HCT116 (cell line): ENCODE data around the gene SH3YL1. TPM values are rescaled to one million over a fixed set of nuclear protein-coding genes. Genes with fewer than 3 reads are reported as not detected.
"Not testable (repeated sequence)": the region's sequence is repeated elsewhere in the genome, so short reads cannot be mapped to it uniquely, and the experiment has no call there.

Source experiments
- ATAC-seq: fragments of 200-7000 bp; cut with Tn5 transposase; 2 replicates; pipeline ENCODE4 v1.9.1; 2020; ENCODE audit warnings: mild to moderate bottlenecking, moderate library complexity
- BruUV-seq: library from RNA; stranded (reverse); fragments of 400-500 nt; replicated peaks from 2 replicates; lab custom pipeline; 2021; lab: Mats Ljungman, UMichigan
- CTCF ChIA-PET: fragments of 300-600 bp; sonication (Branson Sonifier 250); formaldehyde crosslinking; loops from one replicate; lab custom pipeline; 2021; ENCODE audit warnings: antibody characterized with exemption; lab: Charles Lee
- POLR2A ChIA-PET: fragments of 300-600, 350-600 bp; sonication (Branson Sonifier 250); formaldehyde crosslinking; loops from one replicate; lab custom pipeline; 2021; ENCODE audit warnings: antibody characterized with exemption; lab: Charles Lee
- RAD21 ChIA-PET, 2 experiments: fragments of 300-600 bp; sonication (Branson Sonifier 250); formaldehyde crosslinking; loops; one replicate each; lab custom pipeline; 2023; ENCODE audit warnings: low total read pairs in 2 of 2; ENCODE audit not compliant: uncharacterized antibody in 2 of 2, unreplicated experiment in 2 of 2, low non-redundant PET in 1 of 2; lab: Charles Lee
- DNase-seq: peaks from one replicate; pipeline ENCODE4 v3.0.0-alpha.2; 2010; ENCODE audit warnings: low read depth, low spot score
- H2AFZ ChIP-seq: fragments of 200-600 bp; shearing (Covaris generic), sonication (generic); 2 replicates; pipeline ENCODE4 v1.6.1; 2017; ENCODE audit warnings: low read depth, mixed run types, mixed read lengths, antibody characterized with exemption, low read length; ENCODE audit not compliant: poor library complexity, severe bottlenecking
- H3K27ac ChIP-seq: 2 replicates; pipeline ENCODE4 v1.5.1; 2012; ENCODE audit warnings: low read depth, low read length
- H3K27me3 ChIP-seq: fragments of 200-600 bp; sonication (generic); 2 replicates; pipeline ENCODE4 v1.6.1; 2016; ENCODE audit warnings: mixed run types, low read length, mixed read lengths; ENCODE audit not compliant: insufficient read depth
- H3K36me3 ChIP-seq, 2 experiments: fragments of 200-500 bp in 1 of 2; fragments of 200-600 bp in 1 of 2; sonication (Bioruptor generic) in 1 of 2; sonication (generic) in 1 of 2; 2 replicates each; pipeline versions ENCODE4 v1.5.1 to v1.6.1; 2014 to 2016; ENCODE audit warnings: low read length in 2 of 2, inconsistent platforms in 1 of 2, mixed read lengths in 1 of 2, mixed run types in 1 of 2; ENCODE audit not compliant: insufficient read depth in 2 of 2, control insufficient read depth in 1 of 2
- H3K4me1 ChIP-seq, 2 experiments: fragments of 200-600 bp in 1 of 2; sonication (generic) in 1 of 2; 2 replicates each; pipeline versions ENCODE4 v1.5.1 to v1.6.1; 2012 to 2017; ENCODE audit warnings: low read length in 2 of 2, inconsistent platforms in 1 of 2, mild to moderate bottlenecking in 1 of 2, mixed read lengths in 1 of 2, mixed run types in 1 of 2, moderate library complexity in 1 of 2; ENCODE audit not compliant: insufficient read depth in 2 of 2, control insufficient read depth in 1 of 2
- H3K4me2 ChIP-seq: fragments of 200-600 bp; sonication (generic); 2 replicates; pipeline ENCODE4 v1.6.1; 2017; ENCODE audit warnings: mixed run types, low read length, mixed read lengths
- H3K4me3 ChIP-seq, 2 experiments: fragments of 200-600 bp in 1 of 2; sonication (generic) in 1 of 2; replicated peaks in 1 of 2; 2 replicates each; pipeline ENCODE4 v1.5.1; 2011 to 2016; ENCODE audit warnings: low read length in 2 of 2, control low read depth in 1 of 2, low read depth in 1 of 2, mild to moderate bottlenecking in 1 of 2, mixed read lengths in 1 of 2, mixed run types in 1 of 2
- H3K79me2 ChIP-seq: fragments of 200-600 bp; sonication (generic); 2 replicates; pipeline ENCODE4 v1.6.1; 2017; ENCODE audit warnings: mild to moderate bottlenecking, mixed run types, low read length, moderate library complexity, mixed read lengths; ENCODE audit not compliant: insufficient read depth
- H3K9ac ChIP-seq: fragments of 200-600 bp; sonication (generic); 2 replicates; pipeline ENCODE4 v1.6.1; 2016; ENCODE audit warnings: low read length, mixed read lengths
- H3K9me2 ChIP-seq: fragments of 200-600 bp; sonication (generic), shearing (Covaris generic); 2 replicates; pipeline ENCODE4 v1.6.1; 2017; ENCODE audit warnings: mixed run types, mild to moderate bottlenecking, moderate library complexity; ENCODE audit not compliant: insufficient read depth
- H3K9me3 ChIP-seq, 2 experiments: fragments of 200-500 bp in 1 of 2; fragments of 200-600 bp in 1 of 2; sonication (Bioruptor generic) in 1 of 2; sonication (generic) in 1 of 2; 2 replicates each; pipeline ENCODE4 v1.6.1; 2014 to 2017; ENCODE audit warnings: low read length in 2 of 2, mixed read lengths in 2 of 2, inconsistent platforms in 1 of 2, low read depth in 1 of 2, mild to moderate bottlenecking in 1 of 2, mixed run types in 1 of 2, moderate library complexity in 1 of 2; ENCODE audit not compliant: control insufficient read depth in 1 of 2, insufficient read depth in 1 of 2
- H4K20me1 ChIP-seq: fragments of 200-600 bp; sonication (generic), shearing (Covaris generic); 2 replicates; pipeline ENCODE4 v1.6.1; 2017; ENCODE audit warnings: mixed run types, mild to moderate bottlenecking, moderate library complexity; ENCODE audit not compliant: insufficient read depth
- CTCF ChIP-seq, 3 experiments: fragments of 200-600 bp in 1 of 3; sonication (generic) in 1 of 3; IDR thresholded peaks in 2 of 3; conservative IDR thresholded peaks in 1 of 3; 2 replicates each; pipeline ENCODE4 v1.5.1; 2012 to 2017; ENCODE audit warnings: low read depth in 2 of 3, low read length in 2 of 3, antibody characterized with exemption in 1 of 3, borderline replicate concordance in 1 of 3, control low read depth in 1 of 3, mild to moderate bottlenecking in 1 of 3, mixed read lengths in 1 of 3, mixed run types in 1 of 3, moderate library complexity in 1 of 3; ENCODE audit not compliant: insufficient read depth in 1 of 3
- EGR1 ChIP-seq: IDR thresholded peaks from 2 replicates; pipeline ENCODE4 v1.6.1; 2012; ENCODE audit warnings: low read depth
- FOSL1 ChIP-seq: IDR thresholded peaks from 2 replicates; pipeline ENCODE4 v1.6.1; 2012; ENCODE audit warnings: low read depth
- MAX ChIP-seq: IDR thresholded peaks from 2 replicates; pipeline ENCODE4 v1.6.1; 2012
- RAD21 ChIP-seq: IDR thresholded peaks from 2 replicates; pipeline ENCODE4 v1.6.1; 2012; ENCODE audit warnings: low read depth, mild to moderate bottlenecking
- REST ChIP-seq: IDR thresholded peaks from 2 replicates; pipeline ENCODE4 v1.6.1; 2012; ENCODE audit warnings: low read depth
- SP1 ChIP-seq: IDR thresholded peaks from 2 replicates; pipeline ENCODE4 v1.6.1; 2012; ENCODE audit warnings: low read depth
- YY1 ChIP-seq: IDR thresholded peaks from 2 replicates; pipeline ENCODE4 v1.6.1; 2011; ENCODE audit warnings: low read length, low read depth, moderate library complexity, mild to moderate bottlenecking; ENCODE audit not compliant: insufficient replicate concordance; ENCODE audit errors: extremely low read depth
- ZBTB33 ChIP-seq: IDR thresholded peaks from 2 replicates; pipeline ENCODE4 v1.6.1; 2011; ENCODE audit warnings: mild to moderate bottlenecking, low read length, moderate library complexity; ENCODE audit not compliant: insufficient replicate concordance; ENCODE audit errors: extremely low read depth
- ZNF274 ChIP-seq: fragments of 200-500 bp; sonication (Bioruptor generic); IDR thresholded peaks from 2 replicates; pipeline ENCODE4 v1.6.1; 2014; ENCODE audit warnings: mild to moderate bottlenecking, low read depth, low read length, inconsistent platforms
- intact Hi-C: fragments of 100-400 bp; cut with micrococcal nuclease; formaldehyde crosslinking; loops from 2 replicates; pipeline ENCODE4 v1.10.0; 2022
- total RNA-seq: library from RNA; stranded (reverse); gene quantifications from one replicate; pipeline ENCODE4 v1.2.1, GENCODE V29; 2021; ENCODE audit not compliant: unreplicated experiment

SH3YL1 gene
- total RNA-seq, 1 experiment from 2014 or later, result 32.8 TPM

DNA sequence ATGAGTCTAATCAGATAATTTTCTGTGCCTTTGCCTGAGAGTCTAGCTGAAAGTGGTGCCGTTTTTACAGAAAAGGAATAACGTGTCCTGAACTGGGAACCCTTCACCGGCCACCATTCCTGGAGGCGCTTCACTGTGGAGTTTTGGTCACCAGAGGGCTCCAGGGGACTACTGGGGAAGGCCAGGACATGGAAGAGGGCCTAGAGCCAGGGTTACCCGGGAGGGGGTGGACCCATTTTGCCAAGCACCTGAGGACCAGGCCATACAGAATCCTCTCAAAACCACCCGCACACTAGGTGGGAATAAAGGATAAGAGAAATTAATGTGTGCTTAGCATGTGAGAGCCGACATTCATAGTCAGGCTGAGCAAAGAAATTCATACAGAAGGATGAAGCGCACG lies 91.7 kb downstream of the SH3YL1 start:
- POLR2A ChIA-PET, H3K9me3 ChIP-seq, RAD21 ChIA-PET, H3K4me3 ChIP-seq, H3K27ac ChIP-seq, H2AFZ ChIP-seq, BruUV-seq, H3K36me3 ChIP-seq, H3K79me2 ChIP-seq, H3K4me1 ChIP-seq, H3K4me2 ChIP-seq, H3K9me2 ChIP-seq, H3K9ac ChIP-seq, H4K20me1 ChIP-seq, H3K27me3 ChIP-seq: not testable (repeated sequence)
- intact Hi-C loops, result loop anchor here (1.0 kb wide), 1 partner anchor 465 kb away; no protein-coding TSS in a partner anchor
- CTCF ChIA-PET, result interaction anchor here (1.6 kb wide), 1 partner anchor 357 kb away, joined by 4 read pairs; no protein-coding TSS in a partner anchor
- TF ChIP-seq RAD21 (peak; percentile 68), CTCF (IDR thresholded peaks at IDR 0.05 in 2 of 3, conservative IDR thresholded peaks at IDR 0.05 in 1 of 3; ENCODE audit: borderline replicate concordance in 1 of 3, insufficient read depth in 1 of 3, low read depth in 2 of 3, low read length in 2 of 3) (peak; percentile 50 to 62 (median 55); a peak in 5 of 6 replicates)
- DNase-seq (peak; percentile 22), ATAC-seq (peak; percentile 95)

- H3K4me3 ChIP-seq, result no peak overlapping the region
- H2AFZ ChIP-seq, result no peak overlapping the region
- H3K9ac ChIP-seq, result no peak overlapping the region
- RAD21 ChIA-PET, result no interaction called here
- intact Hi-C loops, result no loop called here
- TF ChIP-seq YY1 (no peak), EGR1 (no peak), FOSL1 (no peak), ZNF274 (no peak), REST (no peak), SP1 (no peak), ZBTB33 (no peak), MAX (no peak)
- H3K9me2 ChIP-seq, result no peaks in the 10 kb centered on the region
- DNase-seq, result no peak
- ATAC-seq, result no peak
- POLR2A ChIA-PET, result interaction anchor here (1.1 kb wide), 1 partner anchor 9 kb away, joined by 3 read pairs; no protein-coding TSS in a partner anchor
- H4K20me1 ChIP-seq, result no peaks in the 10 kb centered on the region
- H3K9me3 ChIP-seq, result no peaks in the 10 kb centered on the region
- H3K4me1 ChIP-seq, result no peaks in the 10 kb centered on the region
- H3K27ac ChIP-seq, result no peak overlapping the region
- no peaks in the 10 kb centered on the region for H3K79me2 ChIP-seq
- H3K27me3 ChIP-seq, result no peaks in the 10 kb centered on the region
- no peak overlapping the region for H3K4me2 ChIP-seq
- no peaks in the 10 kb centered on the region for H3K36me3 ChIP-seq
- no TSS peak for BruUV-seq
- CTCF ChIA-PET, result no interaction called here
Observed at GRCh38 chr2:169741-170140, 94.1 kb downstream of the SH3YL1 start.
